ENCODE data around the gene RRAGA.
"Not testable (repeated sequence)": the region's sequence is repeated elsewhere in the genome, so short reads cannot be mapped to it uniquely, and the experiment has no call there.

Gene RRAGA

GRCh38 chr9:19087106-19088000, 38.1 kb downstream of the RRAGA start:
- DNase-seq = no peak

- not testable (repeated sequence) for DNase-seq
These were observed 48.2 kb downstream of the RRAGA start for GRCh38 chr9:19097431-19097830.

Measured in fibroblast of skin of right biceps (primary cell).